Sigmoid colon (tissue), 7 donors: ENCODE measurements around the gene SRCIN1. TPM values are rescaled to one million over a fixed set of nuclear protein-coding genes. Genes with fewer than 3 reads are reported as not detected.

ENCODE experiments used
- DNase-seq: peaks from one replicate; pipeline ENCODE4 v3.0.0-alpha.2; 2019
- H3K27ac ChIP-seq, 4 donors: fragments of 200-600 bp; sonication (generic); one replicate each; pipeline ENCODE4 v1.5.1; 2016 to 2019; ENCODE audit warnings: mild to moderate bottlenecking in 1 of 4
- H3K27me3 ChIP-seq, 3 donors: fragments of 200-600 bp; sonication (generic); one replicate each; pipeline ENCODE4 v1.5.1; 2019; ENCODE audit warnings: mild to moderate bottlenecking in 1 of 3
- H3K36me3 ChIP-seq, 4 donors: fragments of 200-600 bp; sonication (generic); one replicate each; pipeline ENCODE4 v1.5.1; 2016 to 2019
- H3K4me1 ChIP-seq, 4 donors: fragments of 200-600 bp; sonication (generic); one replicate each; pipeline ENCODE4 v1.5.1; 2017 to 2019
- H3K4me3 ChIP-seq, 4 donors: fragments of 200-600 bp; sonication (generic); one replicate each; pipeline ENCODE4 v1.5.1; 2017 to 2019; ENCODE audit warnings: mild to moderate bottlenecking in 2 of 4, moderate library complexity in 1 of 4
- H3K9me3 ChIP-seq, 4 donors: fragments of 200-600 bp in 3 of 4; sonication (generic) in 3 of 4; one replicate each; pipeline versions ENCODE4 v1.5.1 to v1.6.1; 2013 to 2019
- EP300 ChIP-seq, 4 donors: sonication (generic); formaldehyde crosslinking; IDR thresholded peaks; one replicate each; pipeline ENCODE4 v1.6.1; 2017; ENCODE audit warnings: antibody characterized with exemption in 4 of 4
- POLR2A ChIP-seq, 2 donors: fragments of 450-650 bp; IDR thresholded peaks; one replicate each; pipeline ENCODE4 v1.6.1; 2016; ENCODE audit warnings: antibody characterized with exemption in 2 of 2, mild to moderate bottlenecking in 2 of 2, moderate library complexity in 2 of 2
- POLR2AphosphoS5 ChIP-seq, 4 donors: sonication (generic); formaldehyde crosslinking; IDR thresholded peaks; one replicate each; pipeline ENCODE4 v1.6.1; 2017; ENCODE audit warnings: antibody characterized with exemption in 4 of 4
- WGBS, 2 donors: extraction: QIAGEN DNeasy Blood & Tissue Kit; methylation state at CpG; one replicate each; pipeline ENCODE4 v1.1.7; 2013; 5-methylcytosine and 5-hydroxymethylcytosine counted together
- intact Hi-C: fragments of 100-400 bp; cut with DNase I; formaldehyde crosslinking; loops from one replicate; pipeline ENCODE4 v1.15.1; 2023
- polyA plus RNA-seq, 3 donors: library from polyadenylated mRNA; stranded (reverse); fragments of 200-250 nt; gene quantifications; one replicate each; pipeline ENCODE4 v1.2.3, GENCODE V29; 2013
- total RNA-seq, 4 donors: library from RNA; depleted of rRNA; stranded (reverse); fragments of >200 nt; gene quantifications; one replicate each; pipeline ENCODE4 v1.1.0, GENCODE V29; 2016
- TF ChIP-seq, protein P1 (sequence below), 4 experiments: fragments of 450-650 bp in 3 of 4; fragments of 200-600 bp in 1 of 4; IDR thresholded peaks; one replicate each; pipeline ENCODE4 v1.5.1; 2016 to 2019; ENCODE audit warnings: antibody characterized with exemption in 4 of 4, mild to moderate bottlenecking in 3 of 4, moderate library complexity in 2 of 4
- donor health status: healthy with polysubstance abuse.
- donor health status: Bipolar disorder and iron deficiency.
- donor health status: healthy.

Gene SRCIN1
- total and polyA plus RNA-seq, 7 donors = 0.81 to 9.4 (median 1.3) TPM; not detected in 1

DNA sequence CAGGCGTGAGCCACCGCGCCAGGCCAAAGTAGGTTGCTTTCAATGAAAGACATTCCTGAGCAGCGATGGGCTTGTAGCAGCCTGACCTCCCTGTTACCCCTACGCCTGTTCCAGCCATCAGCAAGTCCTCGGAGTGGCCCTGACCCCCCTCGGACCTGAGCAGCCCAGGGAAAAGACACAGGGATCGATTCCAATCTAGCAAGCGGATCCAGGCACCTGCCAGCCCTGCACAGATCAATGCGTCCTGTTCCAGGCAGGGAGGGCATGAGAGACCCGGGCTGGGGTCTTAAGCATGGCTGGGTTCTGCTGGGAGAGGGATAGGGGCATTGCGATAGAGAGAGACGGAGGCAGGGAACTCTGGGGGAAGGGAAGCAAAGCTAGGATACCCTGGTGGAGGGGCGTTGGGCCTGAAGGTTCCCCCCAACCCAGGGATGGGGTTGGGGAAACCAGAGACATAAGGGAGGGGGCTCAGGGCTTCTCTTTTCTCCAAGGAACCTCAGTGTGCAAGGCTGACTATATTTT lies 21.9 kb downstream of the SRCIN1 start:
- intact Hi-C loops = loop anchor here (1.0 kb wide), 1 partner anchor 26 kb away; no protein-coding TSS in a partner anchor
- Histone ChIP-seq H3K4me3 (no peak overlapping the region), H3K9me3 (no peaks in the 10 kb centered on the region), H3K27me3 (peaks cover 3 to 23% (median 22%) of the 10 kb centered on the region in 3 donors), H3K27ac (no peak overlapping the region), H3K36me3 (no peaks in the 10 kb centered on the region), H3K4me1 (peaks cover 0 to 23% (median 12%) of the 10 kb centered on the region in 4 donors)
- 76 to 84% methylated on average over 14 of the region's 14 CpGs for WGBS, 2 donors
- TF ChIP-seq, protein P1, sequence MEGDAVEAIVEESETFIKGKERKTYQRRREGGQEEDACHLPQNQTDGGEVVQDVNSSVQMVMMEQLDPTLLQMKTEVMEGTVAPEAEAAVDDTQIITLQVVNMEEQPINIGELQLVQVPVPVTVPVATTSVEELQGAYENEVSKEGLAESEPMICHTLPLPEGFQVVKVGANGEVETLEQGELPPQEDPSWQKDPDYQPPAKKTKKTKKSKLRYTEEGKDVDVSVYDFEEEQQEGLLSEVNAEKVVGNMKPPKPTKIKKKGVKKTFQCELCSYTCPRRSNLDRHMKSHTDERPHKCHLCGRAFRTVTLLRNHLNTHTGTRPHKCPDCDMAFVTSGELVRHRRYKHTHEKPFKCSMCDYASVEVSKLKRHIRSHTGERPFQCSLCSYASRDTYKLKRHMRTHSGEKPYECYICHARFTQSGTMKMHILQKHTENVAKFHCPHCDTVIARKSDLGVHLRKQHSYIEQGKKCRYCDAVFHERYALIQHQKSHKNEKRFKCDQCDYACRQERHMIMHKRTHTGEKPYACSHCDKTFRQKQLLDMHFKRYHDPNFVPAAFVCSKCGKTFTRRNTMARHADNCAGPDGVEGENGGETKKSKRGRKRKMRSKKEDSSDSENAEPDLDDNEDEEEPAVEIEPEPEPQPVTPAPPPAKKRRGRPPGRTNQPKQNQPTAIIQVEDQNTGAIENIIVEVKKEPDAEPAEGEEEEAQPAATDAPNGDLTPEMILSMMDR (IDR thresholded peaks at IDR 0.05) = no peak
- TF ChIP-seq POLR2AphosphoS5 (IDR thresholded peaks at IDR 0.05) (no peak), EP300 (IDR thresholded peaks at IDR 0.05) (no peak), POLR2A (IDR thresholded peaks at IDR 0.05) (no peak)
- no peak for DNase-seq

DNA sequence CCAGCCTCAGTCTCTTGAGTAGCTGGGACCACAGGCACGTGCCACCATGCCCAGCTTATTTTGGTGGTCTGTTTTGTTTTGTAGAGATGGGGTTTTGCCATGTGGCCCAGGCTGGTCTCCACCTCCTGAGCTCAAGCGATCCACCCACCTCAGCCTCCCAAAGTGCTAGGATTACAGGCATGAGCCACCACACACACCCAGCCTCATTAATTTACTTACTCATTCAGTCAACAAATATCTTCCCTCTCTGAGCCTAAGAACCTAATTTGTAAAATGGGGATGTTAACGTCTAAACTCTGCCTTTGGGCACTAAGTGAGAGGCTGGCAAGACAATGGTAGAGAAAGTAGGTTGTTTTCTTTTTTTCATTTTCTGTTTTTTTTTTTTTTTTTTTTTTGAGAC lies 22.6 kb downstream of the SRCIN1 start:
- no peaks in the 10 kb centered on the region for H3K9me3 ChIP-seq
- intact Hi-C loops = no loop called here
- no peak for DNase-seq
- H3K36me3 ChIP-seq = no peaks in the 10 kb centered on the region
- WGBS, 2 donors = 79 to 82% methylated on average over 3 of the region's 3 CpGs
- H3K4me1 ChIP-seq = peaks cover 0 to 30% (median 19%) of the 10 kb centered on the region in 4 donors
- H3K27me3 ChIP-seq = peaks cover 10 to 30% (median 29%) of the 10 kb centered on the region in 3 donors
- no peak overlapping the region for H3K4me3 ChIP-seq
- no peak overlapping the region for H3K27ac ChIP-seq
- TF ChIP-seq EP300 (IDR thresholded peaks at IDR 0.05) (no peak), POLR2A (IDR thresholded peaks at IDR 0.05) (no peak), POLR2AphosphoS5 (IDR thresholded peaks at IDR 0.05) (no peak)
- TF ChIP-seq, protein P1 (IDR thresholded peaks at IDR 0.05) = no peak

DNA sequence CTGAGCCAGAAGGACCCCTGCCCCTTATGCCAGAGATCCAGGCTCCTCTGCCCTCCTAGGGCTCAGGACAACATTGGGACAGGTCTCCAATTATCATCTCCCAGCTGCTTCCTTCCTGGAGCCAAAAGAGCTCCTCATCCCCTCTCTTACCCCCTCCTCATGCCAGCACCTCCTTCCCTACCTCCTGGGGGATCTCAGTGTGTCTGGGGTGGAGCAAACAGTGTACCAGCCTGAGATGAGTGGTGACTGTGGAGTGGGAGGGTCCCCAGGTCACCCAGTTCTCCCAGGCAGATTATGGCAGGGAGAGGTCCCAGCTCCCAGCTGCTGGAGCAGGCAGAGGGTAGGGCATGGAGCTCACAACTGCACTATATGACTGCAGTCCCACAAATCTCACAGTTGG lies 23.7 kb downstream of the SRCIN1 start:
- H3K27me3 ChIP-seq = peaks cover 10 to 40% (median 40%) of the 10 kb centered on the region in 3 donors
- TF ChIP-seq POLR2AphosphoS5 (IDR thresholded peaks at IDR 0.05) (no peak), POLR2A (IDR thresholded peaks at IDR 0.05) (no peak)
- intact Hi-C loops = no loop called here

DNA sequence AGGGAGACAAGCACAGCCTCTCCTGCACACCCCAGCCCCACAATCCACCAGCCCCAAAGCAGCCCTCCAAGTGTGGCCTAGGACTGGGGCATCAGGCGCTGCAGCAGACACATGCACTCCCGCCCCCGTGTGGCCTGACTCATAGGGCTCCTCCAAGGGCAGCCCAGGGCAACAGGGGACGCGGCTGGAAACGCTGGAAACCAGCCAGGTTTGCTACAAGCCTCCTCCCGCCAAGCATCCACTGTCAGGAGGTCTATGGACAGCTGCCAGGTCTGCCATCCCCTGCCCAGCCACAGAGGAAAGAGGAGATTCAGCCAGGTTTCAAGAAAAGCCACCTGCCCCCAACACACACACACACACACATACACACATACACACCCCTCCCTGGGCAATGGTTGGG lies 25.8 kb downstream of the SRCIN1 start:
- Histone ChIP-seq H3K4me1 (peaks cover 0 to 44% (median 26%) of the 10 kb centered on the region in 4 donors), H3K9me3 (no peaks in the 10 kb centered on the region), H3K27me3 (peaks cover 10 to 47% (median 30%) of the 10 kb centered on the region in 3 donors), H3K36me3 (no peaks in the 10 kb centered on the region), H3K4me3 (no peak overlapping the region), H3K27ac (no peak overlapping the region)
- no peak for TF ChIP-seq POLR2A (IDR thresholded peaks at IDR 0.05)
- TF ChIP-seq EP300 (IDR thresholded peaks at IDR 0.05) = no peak
- TF ChIP-seq, protein P1 (IDR thresholded peaks at IDR 0.05) = no peak
- no peak for TF ChIP-seq POLR2AphosphoS5 (IDR thresholded peaks at IDR 0.05)
- 10 to 12% methylated on average over 7 of the region's 7 CpGs for WGBS, 2 donors
- intact Hi-C loops = no loop called here
- no peak for DNase-seq

More for the DNA sequence above, 23.7 kb downstream of the SRCIN1 start:
- peaks cover 0 to 36% (median 20%) of the 10 kb centered on the region in 4 donors for H3K4me1 ChIP-seq
- no peaks in the 10 kb centered on the region for H3K9me3 ChIP-seq
- no peak overlapping the region for H3K27ac ChIP-seq
- no peaks in the 10 kb centered on the region for H3K36me3 ChIP-seq
- no peak overlapping the region for H3K4me3 ChIP-seq
- DNase-seq = no peak

DNA sequence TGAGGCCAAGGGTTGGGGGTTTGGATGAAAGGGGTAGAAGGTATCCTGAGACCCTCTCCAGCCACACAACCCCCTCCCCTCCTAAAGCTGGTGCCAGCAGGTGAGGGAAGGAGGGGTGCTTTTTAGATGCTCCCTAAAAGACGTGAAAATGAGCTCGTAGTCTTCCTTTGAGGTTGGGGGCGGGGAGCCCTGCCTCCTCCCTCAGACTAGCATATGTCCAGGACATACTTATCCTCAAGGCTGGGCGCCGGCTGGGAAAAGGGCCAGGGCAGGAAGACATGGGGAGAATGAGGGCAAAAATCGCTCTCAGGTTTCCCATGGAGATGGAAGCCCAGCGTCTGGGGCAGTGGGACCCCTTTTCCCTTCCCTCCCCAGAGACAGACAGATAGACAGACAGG lies 26.7 kb downstream of the SRCIN1 start:
- TF ChIP-seq, protein P1 (IDR thresholded peaks at IDR 0.05) = no peak
- TF ChIP-seq POLR2A (IDR thresholded peaks at IDR 0.05) = no peak
- TF ChIP-seq POLR2AphosphoS5 (IDR thresholded peaks at IDR 0.05) = no peak
- no peak for TF ChIP-seq EP300 (IDR thresholded peaks at IDR 0.05)
- intact Hi-C loops = no loop called here
- Histone ChIP-seq H3K27ac (no peak overlapping the region), H3K4me1 (peaks cover 0 to 36% (median 18%) of the 10 kb centered on the region in 4 donors), H3K27me3 (peaks cover 10 to 51% (median 37%) of the 10 kb centered on the region in 3 donors), H3K4me3 (no peak overlapping the region), H3K9me3 (no peaks in the 10 kb centered on the region), H3K36me3 (no peaks in the 10 kb centered on the region)
- no peak for DNase-seq
- WGBS, 2 donors = 26 to 35% methylated on average over 7 of the region's 7 CpGs
